ENCODE results near the gene BCKDHA.
"Not testable (repeated sequence)": the region's sequence is repeated elsewhere in the genome, so short reads cannot be mapped to it uniquely, and the experiment has no call there.

BCKDHA gene

GRCh38 chr19:41452584-41453275, 55.1 kb downstream of the BCKDHA start:
- DNase-seq = no peak

GRCh38 chr19:41455936-41456335, 58.3 kb downstream of the BCKDHA start:
- DNase-seq = no peak

GRCh38 chr19:41456342-41456918, 58.8 kb downstream of the BCKDHA start:
- no peak for DNase-seq

- no peak for DNase-seq
These were observed 59.6 kb downstream of the BCKDHA start for GRCh38 chr19:41457241-41457640.

- DNase-seq = no peak
These were observed 64.9 kb downstream of the BCKDHA start for GRCh38 chr19:41462497-41462896.

- DNase-seq = not testable (repeated sequence)
These were observed 65.9 kb downstream of the BCKDHA start for GRCh38 chr19:41463257-41464256.

Data from NCI-H2171 (cell line).